ENCODE measurements around the gene ST3GAL4. TPM values are rescaled to one million over a fixed set of nuclear protein-coding genes. Genes with fewer than 3 reads are reported as not detected.

Gene ST3GAL4
- total RNA-seq, 2 donors from 2014 or later = 29.2 to 192 TPM

DNA sequence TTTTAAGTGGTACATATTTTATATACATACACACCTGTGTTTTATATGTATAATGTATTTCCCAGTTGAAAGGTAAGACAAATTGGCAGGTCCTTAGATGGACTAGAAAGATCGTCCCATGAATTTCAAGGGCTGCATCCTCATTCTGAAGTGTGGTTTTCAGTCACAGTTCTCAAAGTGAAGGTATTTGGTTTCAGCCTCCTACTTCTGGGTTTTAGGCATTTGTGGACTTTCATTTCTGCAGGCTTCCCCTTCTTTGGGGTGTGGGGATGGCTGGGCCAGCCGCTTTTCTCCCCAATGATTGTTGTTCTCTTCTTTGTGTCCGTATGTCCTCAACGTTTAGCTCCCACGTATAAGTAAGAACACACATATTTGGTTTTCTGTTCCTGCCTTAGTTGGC lies 41.7 kb upstream of the ST3GAL4 start:
- H3K4me3 ChIP-seq = no peak overlapping the region
- TF ChIP-seq POLR2A (IDR thresholded peaks at IDR 0.05) = no peak
- TF ChIP-seq, protein P1, sequence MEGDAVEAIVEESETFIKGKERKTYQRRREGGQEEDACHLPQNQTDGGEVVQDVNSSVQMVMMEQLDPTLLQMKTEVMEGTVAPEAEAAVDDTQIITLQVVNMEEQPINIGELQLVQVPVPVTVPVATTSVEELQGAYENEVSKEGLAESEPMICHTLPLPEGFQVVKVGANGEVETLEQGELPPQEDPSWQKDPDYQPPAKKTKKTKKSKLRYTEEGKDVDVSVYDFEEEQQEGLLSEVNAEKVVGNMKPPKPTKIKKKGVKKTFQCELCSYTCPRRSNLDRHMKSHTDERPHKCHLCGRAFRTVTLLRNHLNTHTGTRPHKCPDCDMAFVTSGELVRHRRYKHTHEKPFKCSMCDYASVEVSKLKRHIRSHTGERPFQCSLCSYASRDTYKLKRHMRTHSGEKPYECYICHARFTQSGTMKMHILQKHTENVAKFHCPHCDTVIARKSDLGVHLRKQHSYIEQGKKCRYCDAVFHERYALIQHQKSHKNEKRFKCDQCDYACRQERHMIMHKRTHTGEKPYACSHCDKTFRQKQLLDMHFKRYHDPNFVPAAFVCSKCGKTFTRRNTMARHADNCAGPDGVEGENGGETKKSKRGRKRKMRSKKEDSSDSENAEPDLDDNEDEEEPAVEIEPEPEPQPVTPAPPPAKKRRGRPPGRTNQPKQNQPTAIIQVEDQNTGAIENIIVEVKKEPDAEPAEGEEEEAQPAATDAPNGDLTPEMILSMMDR (IDR thresholded peaks at IDR 0.05) = no peak
- TF ChIP-seq POLR2AphosphoS5 (IDR thresholded peaks at IDR 0.05) = no peak
- no peaks in the 10 kb centered on the region for H3K4me1 ChIP-seq (replicated peaks)
- no peak for DNase-seq (ENCODE audit: low spot score)
- H3K27ac ChIP-seq = no peak overlapping the region
- intact Hi-C loops (cut with DNase I) = loop anchor here (10.0 kb wide), 1 partner anchor 671 kb away; no protein-coding TSS in a partner anchor
- WGBS = 92% methylated on average over 5 of the region's 5 CpGs
- H3K36me3 ChIP-seq = no peaks in the 10 kb centered on the region
- no peaks in the 10 kb centered on the region for H3K9me3 ChIP-seq
- no peaks in the 10 kb centered on the region for H3K27me3 ChIP-seq (replicated peaks; ENCODE audit: insufficient read depth)

GRCh38 chr11:126317432-126317755 lies 38.1 kb upstream of the ST3GAL4 start:
- peak overlapping the region in 1 of 2 donors; percentile 62 for H3K27ac ChIP-seq
- TF ChIP-seq, protein P1 (IDR thresholded peaks at IDR 0.05) = no peak
- TF ChIP-seq POLR2AphosphoS5 (IDR thresholded peaks at IDR 0.05) (no peak), POLR2A (IDR thresholded peaks at IDR 0.05) (no peak)
- 35% methylated on average over 1 of the region's 1 CpG for whole genome bisulfite sequencing
- H3K27me3 ChIP-seq (replicated peaks; ENCODE audit: insufficient read depth) = no peaks in the 10 kb centered on the region
- H3K4me3 ChIP-seq = no peak overlapping the region
- H3K4me1 ChIP-seq (replicated peaks) = no peaks in the 10 kb centered on the region
- H3K9me3 ChIP-seq = no peaks in the 10 kb centered on the region
- DNase-seq (ENCODE audit: low spot score) = no peak
- H3K36me3 ChIP-seq = no peaks in the 10 kb centered on the region
- intact Hi-C loops (cut with DNase I) = loop anchor here (5.0 to 10.0 kb wide), 3 partner anchors 40 to 667 kb away; partner anchors contain the start of gene ST3GAL4

GRCh38 chr11:126317756-126318573 lies 37.5 kb upstream of the ST3GAL4 start:
- H3K27me3 ChIP-seq (replicated peaks; ENCODE audit: insufficient read depth) = no peaks in the 10 kb centered on the region

DNA sequence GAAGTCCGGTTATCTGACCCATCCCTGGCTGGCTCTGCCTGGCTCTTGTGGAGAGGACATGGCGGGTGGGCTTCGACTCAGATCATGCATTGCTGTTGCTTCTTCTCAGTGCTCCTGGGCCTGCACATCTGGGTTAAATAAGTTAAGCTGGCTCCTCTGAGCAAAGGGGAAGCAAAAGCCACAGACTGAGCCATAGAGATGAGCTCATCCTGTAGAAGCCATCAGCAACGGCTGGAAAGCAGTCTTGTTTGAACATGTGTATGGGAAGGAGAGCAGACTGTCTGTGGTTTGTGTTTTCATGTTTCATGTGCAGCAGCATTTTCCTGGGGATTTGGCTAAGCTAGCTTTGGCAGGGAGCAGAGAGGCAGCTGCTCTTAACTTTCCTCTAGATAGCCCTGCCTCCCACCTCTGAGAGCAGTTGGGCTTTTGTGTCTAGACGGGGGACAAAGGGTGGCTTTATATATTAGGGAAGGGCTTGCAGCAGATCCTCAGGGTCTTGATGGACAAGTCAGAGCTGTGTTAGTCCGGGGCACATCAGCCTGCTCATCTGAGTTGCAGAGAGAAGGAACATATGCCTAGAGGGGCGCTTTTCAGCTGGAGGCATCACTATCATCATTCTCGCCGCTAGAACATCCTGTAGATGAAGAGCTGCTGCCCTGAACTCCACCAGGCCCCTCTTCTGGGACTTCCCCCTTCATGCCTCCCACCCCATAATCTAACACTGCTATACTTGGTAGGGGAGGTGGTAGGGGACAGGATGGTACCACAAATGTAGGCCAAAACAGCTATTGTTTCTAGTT lies 36.7 kb upstream of the ST3GAL4 start:
- TF ChIP-seq POLR2A (IDR thresholded peaks at IDR 0.05) (no peak), POLR2AphosphoS5 (IDR thresholded peaks at IDR 0.05) (no peak)
- TF ChIP-seq, protein P1 (IDR thresholded peaks at IDR 0.05) = no peak
- Histone ChIP-seq H3K4me1 (replicated peaks) (no peaks in the 10 kb centered on the region), H3K27me3 (replicated peaks; ENCODE audit: insufficient read depth) (no peaks in the 10 kb centered on the region), H3K36me3 (no peaks in the 10 kb centered on the region), H3K4me3 (no peak overlapping the region), H3K27ac (peak overlapping the region; percentile 43 to 62), H3K9me3 (no peaks in the 10 kb centered on the region)
- 27% methylated on average over 9 of the region's 9 CpGs for WGBS
- intact Hi-C loops (cut with DNase I) = loop anchor here (5.0 to 10.0 kb wide), 3 partner anchors 39 to 666 kb away; partner anchors contain the start of gene ST3GAL4
- peak; percentile 45 for DNase-seq (ENCODE audit: low spot score)

More at GRCh38 chr11:126317756-126318573, 37.5 kb upstream of the ST3GAL4 start:
- H3K36me3 ChIP-seq = no peaks in the 10 kb centered on the region
- no peaks in the 10 kb centered on the region for H3K4me1 ChIP-seq (replicated peaks)
- H3K4me3 ChIP-seq = no peak overlapping the region
- peak; percentile 31 for DNase-seq (ENCODE audit: low spot score)
- TF ChIP-seq POLR2A (IDR thresholded peaks at IDR 0.05) (no peak), POLR2AphosphoS5 (IDR thresholded peaks at IDR 0.05) (no peak)
- TF ChIP-seq, protein P1 (IDR thresholded peaks at IDR 0.05) = no peak
- H3K27ac ChIP-seq = peak overlapping the region; percentile 43 to 62
- no peaks in the 10 kb centered on the region for H3K9me3 ChIP-seq
- 14% methylated on average over 14 of the region's 14 CpGs for WGBS
- intact Hi-C loops (cut with DNase I) = loop anchor here (5.0 to 10.0 kb wide), 3 partner anchors 39 to 667 kb away; partner anchors contain the start of gene ST3GAL4
